Loucy (cell line): Measurements from ENCODE around the gene SH3RF2.

Experiments
- H2AFZ ChIP-seq: fragments of 200-600 bp; sonication (generic); 2 replicates; pipeline ENCODE4 v1.6.0; 2016; ENCODE audit warnings: antibody characterized with exemption, mild to moderate bottlenecking, low read length, moderate library complexity
- H3F3A ChIP-seq: fragments of 200-600 bp; 2 replicates; pipeline ENCODE4 v1.6.0; 2016; ENCODE audit warnings: antibody characterized with exemption, low read depth, mild to moderate bottlenecking
- H3K27me3 ChIP-seq: fragments of 200-600 bp; sonication (generic); 2 replicates; pipeline ENCODE4 v1.6.1; 2014; ENCODE audit warnings: low read length, mild to moderate bottlenecking; ENCODE audit not compliant: insufficient read depth, poor library complexity, severe bottlenecking
- H3K36me3 ChIP-seq: fragments of 200-600 bp; sonication (generic); 2 replicates; pipeline ENCODE4 v1.6.1; 2016; ENCODE audit warnings: low read length; ENCODE audit not compliant: insufficient read depth
- H3K4me1 ChIP-seq: fragments of 200-600 bp; sonication (generic); 2 replicates; pipeline ENCODE4 v1.5.1; 2014; ENCODE audit warnings: low read length, mild to moderate bottlenecking; ENCODE audit not compliant: insufficient read depth, poor library complexity, severe bottlenecking
- H3K4me2 ChIP-seq: fragments of 200-600 bp; sonication (generic); 2 replicates; pipeline ENCODE4 v1.6.0; 2014; ENCODE audit warnings: antibody characterized with exemption, low read length, low read depth, mild to moderate bottlenecking; ENCODE audit not compliant: poor library complexity, severe bottlenecking
- H3K4me3 ChIP-seq: fragments of 200-600 bp; sonication (generic); 2 replicates; pipeline ENCODE4 v1.5.1; 2014; ENCODE audit warnings: low read length, mild to moderate bottlenecking, mixed read lengths; ENCODE audit not compliant: poor library complexity, severe bottlenecking
- H3K79me2 ChIP-seq: fragments of 200-600 bp; sonication (generic); 2 replicates; pipeline ENCODE4 v1.6.1; 2014; ENCODE audit warnings: low read length; ENCODE audit not compliant: insufficient read depth
- H3K9ac ChIP-seq: fragments of 200-600 bp; sonication (generic); 2 replicates; pipeline ENCODE4 v1.6.0; 2014; ENCODE audit warnings: mild to moderate bottlenecking, low read depth, low read length, moderate library complexity; ENCODE audit not compliant: poor library complexity, severe bottlenecking
- H3K9me2 ChIP-seq: fragments of 200-600 bp; sonication (generic); replicated peaks from 2 replicates; pipeline ENCODE4 v1.6.1; 2016; ENCODE audit warnings: low read depth, low read length, mixed read lengths
- H3K9me3 ChIP-seq: fragments of 200-600 bp; sonication (generic); 2 replicates; pipeline ENCODE4 v1.6.1; 2014; ENCODE audit warnings: mild to moderate bottlenecking, antibody characterized with exemption, low read length, low read depth; ENCODE audit not compliant: insufficient read depth
- H4K20me1 ChIP-seq: fragments of 200-600 bp; sonication (generic); 2 replicates; pipeline ENCODE4 v1.6.0; 2014; ENCODE audit warnings: antibody characterized with exemption, low read length, mild to moderate bottlenecking; ENCODE audit not compliant: insufficient read depth, poor library complexity, severe bottlenecking
- CTCF ChIP-seq: fragments of 200-600 bp; sonication (generic); conservative IDR thresholded peaks from 2 replicates; pipeline ENCODE4 v1.5.1; 2014; ENCODE audit warnings: mild to moderate bottlenecking, antibody characterized with exemption, low read length
- EZH2phosphoT487 ChIP-seq: fragments of 200-600 bp; IDR thresholded peaks from 2 replicates; pipeline ENCODE4 v1.6.1; 2018; ENCODE audit warnings: antibody characterized with exemption, mild to moderate bottlenecking, moderate library complexity, borderline replicate concordance

The SH3RF2 gene

GRCh38 chr5:145944328-145944727, 8.0 kb downstream of the SH3RF2 start:
- TF ChIP-seq EZH2phosphoT487 (no peak), CTCF (no peak)
- no peak overlapping the region for H2AFZ ChIP-seq
- no peaks in the 10 kb centered on the region for H3K79me2 ChIP-seq
- H3K9me3 ChIP-seq = no peaks in the 10 kb centered on the region
- H3F3A ChIP-seq = no peaks in the 10 kb centered on the region
- no peaks in the 10 kb centered on the region for H3K36me3 ChIP-seq
- H3K9ac ChIP-seq = no peak overlapping the region
- H3K27me3 ChIP-seq = peaks cover 11% of the 10 kb centered on the region
- H3K9me2 ChIP-seq = no peaks in the 10 kb centered on the region
- H3K4me3 ChIP-seq = no peak overlapping the region
- H3K4me2 ChIP-seq = no peak overlapping the region
- no peaks in the 10 kb centered on the region for H4K20me1 ChIP-seq
- peaks cover 9% of the 10 kb centered on the region for H3K4me1 ChIP-seq

GRCh38 chr5:145945620-145946111, 9.3 kb downstream of the SH3RF2 start:
- Histone ChIP-seq H3K79me2 (no peaks in the 10 kb centered on the region), H3K9me3 (no peaks in the 10 kb centered on the region)

GRCh38 chr5:145946112-145946861, 9.9 kb downstream of the SH3RF2 start:
- Histone ChIP-seq H3K9me2 (no peaks in the 10 kb centered on the region), H3K79me2 (no peaks in the 10 kb centered on the region), H3K36me3 (no peaks in the 10 kb centered on the region), H3K9ac (no peak overlapping the region), H3K9me3 (no peaks in the 10 kb centered on the region), H3K4me3 (no peak overlapping the region), H2AFZ (no peak overlapping the region), H3K4me2 (no peak overlapping the region), H3K27me3 (peaks cover 16% of the 10 kb centered on the region), H3K4me1 (peaks cover 9% of the 10 kb centered on the region), H3F3A (no peaks in the 10 kb centered on the region), H4K20me1 (no peaks in the 10 kb centered on the region)
- TF ChIP-seq CTCF = no peak
- TF ChIP-seq EZH2phosphoT487 = no peak

More at GRCh38 chr5:145945620-145946111, 9.3 kb downstream of the SH3RF2 start:
- no peaks in the 10 kb centered on the region for H3K36me3 ChIP-seq
- H3F3A ChIP-seq = no peaks in the 10 kb centered on the region
- H3K9me2 ChIP-seq = no peaks in the 10 kb centered on the region
- H3K27me3 ChIP-seq = peaks cover 16% of the 10 kb centered on the region
- H3K4me3 ChIP-seq = no peak overlapping the region
- H2AFZ ChIP-seq = no peak overlapping the region
- no peak overlapping the region for H3K4me2 ChIP-seq
- H3K9ac ChIP-seq = no peak overlapping the region
- no peaks in the 10 kb centered on the region for H4K20me1 ChIP-seq
- TF ChIP-seq EZH2phosphoT487 (no peak), CTCF (no peak)
- peaks cover 9% of the 10 kb centered on the region for H3K4me1 ChIP-seq
